HL-60/S4 treated with phorbol 12-myristate 13-acetate at 8.2 ng/mL for 4 days and 3 days (cell line): ENCODE measurements around the gene STAT1.
"Not testable (repeated sequence)": the region's sequence is repeated elsewhere in the genome, so short reads cannot be mapped to it uniquely, and the experiment has no call there.

ENCODE experiments used
- in situ Hi-C: fragments of 300-500 bp; cut with MboI; formaldehyde crosslinking; loops from 2 replicates; pipeline ENCODE4 v1.15.0; 2022; ENCODE audit warnings: low sequenced_read_pairs

STAT1 gene

DNA sequence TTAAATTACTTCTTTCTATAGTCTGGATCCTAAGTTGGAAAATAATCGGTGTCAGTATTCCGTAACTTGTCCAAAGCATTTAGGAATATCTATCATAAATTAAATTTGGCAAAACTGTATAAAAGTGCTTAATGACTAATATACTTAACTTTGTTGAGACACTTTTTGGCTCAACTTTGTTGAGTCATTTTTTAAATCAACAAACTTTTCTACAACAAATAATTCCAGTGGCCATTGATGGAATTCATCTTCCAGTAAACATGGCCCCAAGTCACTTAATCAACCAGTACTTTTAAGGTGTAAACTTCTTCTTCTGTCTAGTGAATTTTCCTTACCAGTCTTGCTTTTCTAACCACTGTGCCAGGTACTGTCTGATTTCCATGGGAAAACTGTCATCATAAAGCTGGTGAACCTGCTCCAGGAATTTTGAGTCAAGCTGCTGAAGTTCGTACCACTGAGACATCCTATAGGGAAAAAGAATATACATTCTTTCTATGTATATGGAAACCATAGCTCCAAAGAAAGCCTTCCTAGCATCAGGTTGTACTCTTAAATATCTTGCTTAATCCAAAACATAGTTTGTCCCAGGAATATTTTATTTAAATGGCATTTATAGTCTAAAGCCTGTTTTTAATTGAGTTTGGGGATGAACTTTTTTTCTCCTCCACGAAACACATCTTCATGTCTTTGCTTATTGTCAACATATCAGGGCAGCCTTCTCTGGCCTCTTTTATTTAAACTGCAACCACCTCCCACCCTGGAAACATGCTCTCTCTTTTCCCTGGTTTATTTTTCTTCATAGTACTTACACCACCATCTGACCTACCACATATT is 4.2 kb downstream of the STAT1 start:
- in situ Hi-C loops: no loop called here

- in situ Hi-C loops: no loop called here
These were observed 5.7 kb downstream of the STAT1 start for GRCh38 chr2:191008286-191008685.

DNA sequence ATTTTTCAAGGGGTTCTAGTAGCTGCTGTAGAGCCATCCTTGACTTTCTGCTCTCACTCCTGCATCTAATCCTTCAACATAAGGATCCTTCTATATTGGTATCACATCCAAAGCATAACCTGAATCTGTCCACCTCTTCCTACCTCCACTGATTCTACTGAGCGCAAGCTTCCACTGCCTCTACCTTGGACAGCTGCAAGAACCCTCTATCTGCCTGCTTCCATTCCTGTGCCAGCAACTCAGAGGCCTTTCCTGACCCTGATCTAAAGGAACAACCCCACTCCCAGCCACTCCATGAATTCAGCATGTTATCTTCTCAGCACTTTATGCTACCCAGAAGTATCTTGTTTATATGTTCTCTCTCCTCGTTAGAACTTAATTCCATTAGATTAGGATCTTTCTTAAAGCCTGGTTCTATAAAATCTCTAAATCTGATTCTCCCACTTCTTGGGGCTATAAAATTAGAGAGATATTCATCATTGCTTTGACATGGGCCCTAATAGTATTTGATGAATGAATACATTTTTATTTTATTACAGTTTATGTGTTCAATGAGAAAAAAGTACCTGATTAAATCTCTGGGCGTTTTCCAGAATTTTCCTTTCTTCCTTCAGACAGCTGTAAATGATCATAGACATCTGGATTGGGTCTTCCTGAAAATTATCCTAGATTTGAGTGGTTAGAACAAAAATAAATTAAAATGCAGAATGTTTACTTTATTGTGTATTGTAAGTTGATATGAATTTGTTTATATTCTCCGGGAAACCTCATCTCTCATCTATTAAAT is 6.8 kb downstream of the STAT1 start:
- in situ Hi-C loops: no loop called here

DNA sequence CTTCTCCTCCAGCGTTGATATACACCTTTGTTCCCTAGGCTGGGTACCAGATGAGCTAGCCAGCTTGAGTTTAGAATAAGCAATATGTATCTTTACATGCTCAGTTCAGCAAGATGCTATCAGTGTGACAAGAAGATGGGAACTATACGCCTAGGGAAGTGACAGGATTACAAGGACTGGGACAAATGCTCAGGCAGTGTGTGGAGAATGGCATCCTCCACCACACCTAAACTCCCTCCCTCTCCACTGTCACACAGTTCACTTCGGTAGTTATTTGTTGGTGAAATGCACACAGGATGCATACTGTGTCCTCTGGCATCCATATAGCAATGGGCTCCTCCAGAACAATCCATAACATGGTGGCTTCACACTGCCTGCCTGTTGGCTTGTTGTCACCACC is 7.7 kb downstream of the STAT1 start:
- in situ Hi-C loops: no loop called here

- in situ Hi-C loops: no loop called here
These were observed 10.3 kb downstream of the STAT1 start for GRCh38 chr2:191003405-191004309.

GRCh38 chr2:191001624-191002023 is 12.3 kb downstream of the STAT1 start:
- in situ Hi-C loops: no loop called here

- in situ Hi-C loops: no loop called here
These were observed 12.9 kb downstream of the STAT1 start for GRCh38 chr2:191001032-191001431.

DNA sequence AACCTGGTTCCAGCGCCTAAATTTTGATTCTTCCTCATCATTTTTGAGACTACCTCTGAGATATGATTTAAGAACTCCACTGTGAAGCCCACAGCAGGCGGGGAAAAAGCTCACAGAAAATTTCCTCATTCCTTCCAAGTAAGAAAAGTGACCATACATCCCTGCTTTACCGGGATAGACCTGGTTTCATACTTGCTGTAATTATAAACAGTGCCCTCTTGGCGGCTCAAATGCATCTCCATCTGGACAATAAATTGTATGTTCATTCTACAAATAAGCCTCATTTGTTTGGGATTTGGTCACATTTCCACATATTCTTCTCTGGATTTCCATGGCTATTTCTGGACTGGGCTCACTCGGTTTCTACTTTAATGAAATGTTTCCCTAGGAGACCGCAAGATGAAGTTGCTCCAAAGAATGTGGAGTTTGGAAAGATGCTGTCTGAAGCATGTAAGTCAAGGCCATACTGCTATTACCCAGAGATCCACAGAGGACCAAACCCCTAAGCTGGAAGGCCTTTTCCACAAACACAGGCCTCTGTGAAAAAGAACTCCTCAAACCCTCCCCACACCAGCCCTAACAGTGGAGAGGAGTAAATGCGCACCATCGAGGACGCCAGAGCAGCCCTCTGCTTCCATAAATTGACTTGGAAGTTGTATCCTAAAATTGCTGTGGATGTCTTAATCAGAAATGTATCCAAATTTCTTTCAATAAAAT is 13.9 kb downstream of the STAT1 start:
- in situ Hi-C loops: no loop called here

- in situ Hi-C loops: no loop called here
These were observed 14.9 kb downstream of the STAT1 start for GRCh38 chr2:190999058-190999457.

DNA sequence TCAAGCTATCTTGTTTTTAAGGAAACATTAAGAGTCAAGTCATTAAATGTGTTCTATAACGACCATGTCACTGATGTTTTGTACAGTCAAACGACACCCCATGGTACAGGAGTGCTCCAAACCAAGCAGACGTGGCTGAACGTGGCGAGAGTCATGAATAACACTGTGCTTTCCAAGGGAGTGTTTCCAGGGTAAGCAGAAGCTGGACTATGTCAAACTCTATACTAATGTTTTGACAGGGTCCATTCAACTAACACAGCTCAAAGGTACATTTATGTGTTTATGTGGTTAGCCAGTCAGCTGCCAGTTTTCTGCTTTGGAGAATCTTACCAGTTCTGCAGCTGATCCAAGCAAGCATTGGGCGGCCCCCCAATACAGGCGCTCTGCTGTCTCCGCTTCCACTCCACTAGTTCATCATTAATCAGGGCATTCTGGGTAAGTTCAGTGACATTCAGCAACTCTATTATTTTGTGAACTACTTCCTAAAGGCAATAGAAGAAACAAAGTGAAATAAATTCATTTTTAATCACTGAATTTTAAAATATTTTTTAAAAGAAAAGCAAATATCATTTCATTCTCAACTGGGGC is 16.4 kb downstream of the STAT1 start:
- in situ Hi-C loops: no loop called here

DNA sequence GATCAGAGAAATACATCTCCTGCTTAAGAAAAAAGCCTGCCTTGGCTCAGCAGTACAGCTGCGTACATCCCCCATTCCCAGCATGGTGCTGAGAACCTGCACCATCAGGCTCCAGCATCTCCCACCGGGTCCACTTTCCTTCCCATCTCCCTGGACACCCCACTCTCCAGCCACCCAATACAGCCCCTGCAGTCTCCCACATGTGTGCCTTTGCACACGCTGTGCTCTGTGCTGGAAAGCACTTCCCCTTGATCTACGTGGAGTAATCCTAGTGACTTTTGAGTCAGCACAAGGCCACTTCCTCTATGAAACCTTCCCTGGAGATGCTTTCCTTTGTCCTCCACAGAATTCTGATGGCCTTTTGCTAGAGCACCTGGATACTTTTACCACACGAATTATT is 17.0 kb downstream of the STAT1 start:
- in situ Hi-C loops: no loop called here

DNA sequence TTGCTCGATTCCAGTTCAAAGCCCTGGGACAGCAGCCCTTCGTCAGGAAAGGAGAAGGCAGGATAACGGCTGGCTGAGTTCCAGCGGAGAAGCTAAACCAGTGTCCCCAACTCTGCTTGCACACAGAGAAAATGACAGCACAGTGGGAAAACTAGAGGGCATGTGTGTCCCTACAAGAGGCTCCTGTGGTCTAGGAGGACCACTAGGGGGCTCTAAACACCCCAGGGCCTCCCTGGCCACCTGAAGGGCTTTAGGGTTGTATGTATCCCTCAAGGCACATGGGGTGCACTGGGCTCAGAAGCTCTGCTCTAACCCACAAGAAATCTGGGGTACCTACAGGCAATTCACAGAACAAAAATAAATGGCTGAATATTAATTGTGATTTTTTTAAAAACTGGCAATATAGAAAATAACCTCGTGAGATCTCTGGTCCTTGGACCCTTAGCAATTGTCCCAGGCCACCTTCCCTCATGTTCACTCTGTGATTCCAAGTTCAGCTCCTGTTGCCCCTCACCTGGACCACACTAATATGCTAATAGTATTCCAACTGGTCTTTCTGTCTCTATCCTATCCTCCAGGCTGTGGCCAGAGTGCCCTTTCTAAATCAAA is 17.5 kb downstream of the STAT1 start:
- in situ Hi-C loops: no loop called here

- in situ Hi-C loops: not testable (repeated sequence)
These were observed 18.7 kb downstream of the STAT1 start for GRCh38 chr2:190995315-190995714.

DNA sequence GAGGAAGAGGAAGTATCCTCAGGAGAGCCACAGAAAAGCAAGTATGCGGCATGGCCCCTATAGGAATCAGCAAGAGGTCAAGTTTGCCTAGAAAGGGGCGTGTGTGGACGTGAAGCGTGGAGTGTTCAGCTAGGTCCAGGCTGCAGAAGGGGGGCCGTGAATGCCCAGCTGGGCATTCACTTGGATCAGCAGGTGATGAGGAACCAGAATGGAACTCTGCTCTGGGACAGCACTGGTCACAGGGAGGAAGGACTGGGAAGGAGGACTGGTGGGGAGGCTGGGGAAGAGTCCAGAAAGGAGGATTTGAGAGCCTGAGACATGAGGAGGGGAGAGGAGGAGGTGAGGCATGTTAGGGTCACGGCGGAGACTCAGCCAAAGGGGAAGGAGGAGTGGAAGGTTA is 19.8 kb downstream of the STAT1 start:
- in situ Hi-C loops: no loop called here

- in situ Hi-C loops: no loop called here
These were observed 20.7 kb downstream of the STAT1 start for GRCh38 chr2:190993292-190993643.

DNA sequence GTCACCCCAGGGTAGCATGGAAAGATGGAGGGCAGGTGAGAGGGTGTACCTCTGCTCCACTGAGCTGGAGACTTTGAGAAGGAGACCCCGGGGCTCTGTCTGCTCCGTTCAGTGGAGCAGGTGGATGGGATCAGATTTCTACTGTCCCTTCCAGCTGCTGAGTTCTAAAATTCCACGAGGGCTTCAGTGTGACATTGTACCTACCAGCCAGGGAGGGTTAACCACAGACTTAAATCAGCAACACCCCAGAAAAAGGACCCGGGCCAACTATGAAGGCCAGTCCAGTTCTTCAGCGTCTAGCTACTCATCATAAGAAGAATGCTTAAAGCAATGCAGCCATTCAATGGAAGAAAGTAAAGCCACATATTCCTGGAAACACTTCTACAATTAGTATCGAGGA is 23.8 kb downstream of the STAT1 start:
- in situ Hi-C loops: no loop called here

DNA sequence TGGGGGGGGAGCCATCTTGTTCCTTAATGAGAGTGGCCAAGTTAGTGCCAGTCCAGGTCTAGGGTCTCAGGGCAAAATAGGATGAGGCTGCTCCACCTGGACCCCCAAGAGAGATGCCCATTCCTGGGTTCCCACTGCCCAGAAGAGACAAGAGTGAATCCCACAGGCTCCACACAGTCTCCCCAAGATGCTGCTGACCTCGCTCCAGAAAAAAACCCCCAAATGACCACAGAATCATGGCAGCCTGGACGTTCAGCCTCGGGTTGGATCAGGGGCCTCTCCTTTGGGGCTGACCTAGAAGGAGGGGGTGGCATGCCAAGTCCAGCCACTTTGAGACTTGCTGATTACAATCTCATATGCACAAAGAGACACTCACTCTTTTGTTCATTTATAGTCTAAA is 25.1 kb downstream of the STAT1 start:
- in situ Hi-C loops: no loop called here

DNA sequence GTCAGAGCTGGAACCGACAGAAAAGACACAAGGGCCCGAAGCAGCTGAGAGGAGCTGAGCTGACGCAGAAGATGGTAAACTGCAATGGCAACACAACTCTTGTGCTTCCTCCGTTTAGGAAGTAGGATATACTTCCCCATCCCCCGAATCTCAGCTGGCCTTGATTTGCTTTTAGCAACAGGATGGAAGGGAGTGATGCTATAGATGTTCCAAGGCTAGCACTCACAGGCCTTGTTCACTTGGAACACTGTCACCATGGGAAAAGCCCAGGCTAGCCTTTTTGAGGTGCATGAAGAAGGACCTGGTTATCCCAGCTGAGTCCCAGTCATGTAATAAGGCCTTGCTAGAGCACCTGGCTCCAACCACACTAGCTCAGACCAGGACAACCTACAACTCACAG is 26.0 kb downstream of the STAT1 start:
- in situ Hi-C loops: no loop called here

DNA sequence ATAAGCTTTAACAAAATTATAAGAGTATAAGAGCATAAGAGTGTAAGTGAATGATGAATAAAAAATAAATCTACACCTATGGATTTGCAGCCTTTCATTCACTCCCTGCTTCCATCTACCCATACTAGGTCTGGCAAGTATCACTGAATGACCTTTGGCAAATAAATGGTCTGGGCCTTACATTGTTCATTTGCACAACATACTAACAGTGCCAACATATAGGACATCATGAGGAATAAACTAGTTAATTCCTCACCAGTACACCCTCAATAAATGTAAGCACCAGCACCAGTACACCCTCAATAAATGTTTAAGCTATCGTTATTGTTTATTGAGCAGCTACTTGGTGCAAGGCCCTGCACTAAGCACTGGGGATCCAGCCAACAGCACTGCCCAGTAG is 26.9 kb downstream of the STAT1 start:
- in situ Hi-C loops: no loop called here
